B cell (primary cell): ENCODE results near the gene LIPI. TPM values are rescaled to one million over a fixed set of nuclear protein-coding genes. Genes with fewer than 3 reads are reported as not detected.

Source experiments
- ATAC-seq: fragments of 200-7000 bp; cut with Tn5 transposase; one replicate; pipeline ENCODE4 v1.10.0; 2021; ENCODE audit warnings: low read depth, mild to moderate bottlenecking, moderate number of reproducible peaks, moderate library complexity
- CTCF ChIA-PET: fragments of 350-600 bp; sonication (Branson Sonifier 250); formaldehyde crosslinking; loops from one replicate; lab custom pipeline; 2021; ENCODE audit warnings: antibody characterized with exemption, inconsistent platforms; lab: Charles Lee
- POLR2A ChIA-PET: fragments of 350-600 bp; sonication (Branson Sonifier 250); formaldehyde crosslinking; loops from one replicate; lab custom pipeline; 2021; ENCODE audit warnings: antibody characterized with exemption; lab: Charles Lee
- DNase-seq: peaks from one replicate; pipeline ENCODE4 v3.0.0; 2013
- H2AFZ ChIP-seq: 2 replicates; pipeline ENCODE4 v1.6.1; 2012; ENCODE audit warnings: mild to moderate bottlenecking, low read depth, low read length; ENCODE audit not compliant: insufficient read depth, poor library complexity, severe bottlenecking
- H3K27ac ChIP-seq, 2 donors: 1 replicate in 1 of 2; 2 replicates in 1 of 2; pipeline ENCODE4 v1.5.1; 2012 to 2013; ENCODE audit warnings: low read length in 2 of 2, mild to moderate bottlenecking in 2 of 2, moderate library complexity in 1 of 2
- H3K27me3 ChIP-seq, 4 experiments: fragments of 200-600 bp in 1 of 4; sonication (generic) in 1 of 4; replicated peaks in 1 of 4; 1 replicate in 2 of 4; 2 replicates in 2 of 4; pipeline versions ENCODE4 v1.6.1 to v1.7.0; 2013 to 2016; ENCODE audit warnings: low read length in 3 of 4, mild to moderate bottlenecking in 2 of 4, mixed read lengths in 1 of 4, moderate library complexity in 1 of 4; ENCODE audit not compliant: insufficient read depth in 4 of 4, control insufficient read depth in 3 of 4; ENCODE audit errors: control extremely low read depth in 1 of 4
- H3K36me3 ChIP-seq, 2 experiments: replicated peaks in 1 of 2; 1 replicate in 1 of 2; 2 replicates in 1 of 2; pipeline versions ENCODE4 v1.6.1 to v1.7.1; 2013; ENCODE audit warnings: low read length in 1 of 2; ENCODE audit not compliant: insufficient read depth in 2 of 2, control insufficient read depth in 1 of 2; ENCODE audit errors: control extremely low read depth in 1 of 2, extremely low read depth in 1 of 2
- H3K4me1 ChIP-seq, 2 donors: fragments of 200-600 bp in 1 of 2; sonication (generic) in 1 of 2; 1 replicate in 1 of 2; 2 replicates in 1 of 2; pipeline versions ENCODE4 v1.5.1 to v1.6.1; 2013 to 2017; ENCODE audit warnings: low read length in 2 of 2; ENCODE audit not compliant: control insufficient read depth in 2 of 2, insufficient read depth in 2 of 2
- H3K4me2 ChIP-seq: replicated peaks from 2 replicates; pipeline ENCODE3; 2012; ENCODE audit warnings: mild to moderate bottlenecking, low read depth, low read length; ENCODE audit not compliant: poor library complexity, severe bottlenecking
- H3K4me3 ChIP-seq, 5 experiments: fragments of 200-600 bp in 1 of 5; sonication (generic) in 1 of 5; 1 replicate in 3 of 5; 2 replicates in 2 of 5; pipeline versions ENCODE4 v1.5.1 to v1.7.0; 2011 to 2016; ENCODE audit warnings: low read length in 4 of 5, mild to moderate bottlenecking in 4 of 5, low read depth in 2 of 5, control low read depth in 1 of 5, moderate library complexity in 1 of 5; ENCODE audit not compliant: insufficient read depth in 1 of 5; ENCODE audit errors: control extremely low read depth in 1 of 5, extremely low read depth in 1 of 5
- H3K79me2 ChIP-seq: fragments of 200-600 bp; sonication (generic); one replicate; pipeline ENCODE4 v1.6.0; 2016; ENCODE audit warnings: low read length; ENCODE audit not compliant: control insufficient read depth, insufficient read depth
- H3K9ac ChIP-seq: fragments of 200-600 bp; sonication (generic); 2 replicates; pipeline ENCODE4 v1.6.1; 2017; ENCODE audit warnings: mild to moderate bottlenecking, low read length, moderate library complexity
- H3K9me3 ChIP-seq, 3 donors: one replicate each; pipeline versions ENCODE4 v1.6.1 to v1.7.1; 2013; ENCODE audit warnings: low read length in 2 of 3; ENCODE audit not compliant: control insufficient read depth in 2 of 3, insufficient read depth in 1 of 3; ENCODE audit errors: control extremely low read depth in 1 of 3
- H4K20me1 ChIP-seq: 2 replicates; pipeline ENCODE4 v1.6.0; 2012; ENCODE audit warnings: mild to moderate bottlenecking, low read length; ENCODE audit not compliant: insufficient read depth, control insufficient read depth, poor library complexity, severe bottlenecking
- H3K27ac Mint-ChIP-seq: one replicate; pipeline ENCODE4 v1.8.0; 2021; ENCODE audit warnings: mixed read lengths
- H3K27me3 Mint-ChIP-seq: one replicate; pipeline ENCODE4 v1.8.0; 2021; ENCODE audit warnings: mixed read lengths
- H3K4me1 Mint-ChIP-seq: one replicate; pipeline ENCODE4 v1.8.0; 2021; ENCODE audit warnings: mixed read lengths
- H3K4me3 Mint-ChIP-seq: one replicate; pipeline ENCODE4 v1.8.0; 2021; ENCODE audit warnings: mixed read lengths
- H3K9me3 Mint-ChIP-seq: one replicate; pipeline ENCODE4 v1.8.0; 2022; ENCODE audit warnings: mixed read lengths; ENCODE audit not compliant: insufficient read depth
- EZH2 ChIP-seq: IDR thresholded peaks from 2 replicates; pipeline ENCODE4 v1.6.1; 2012; ENCODE audit warnings: borderline replicate concordance, low read depth, mild to moderate bottlenecking, moderate library complexity, low read length; ENCODE audit not compliant: insufficient read depth, poor library complexity, severe bottlenecking
- WGBS: methylation state at CpG from one replicate; pipeline ENCODE4 v1.1.5; 2013; ENCODE audit warnings: missing lambda C conversion rate; ENCODE audit not compliant: insufficient coverage; 5-methylcytosine and 5-hydroxymethylcytosine counted together
- intact Hi-C: fragments of 100-400 bp; cut with micrococcal nuclease; formaldehyde crosslinking; loops from one replicate; pipeline ENCODE4 v1.10.0; 2022
- polyA plus RNA-seq: library from polyadenylated mRNA; depleted of rRNA; stranded (reverse); fragments of >200 nt; gene quantifications from 2 replicates; pipeline ENCODE4 v1.2.3, GENCODE V29; 2012
- total RNA-seq, 2 donors: library from RNA; stranded (reverse); fragments of 120-200 nt in 1 of 2; gene quantifications; 1 replicate in 1 of 2; 2 replicates in 1 of 2; pipeline versions ENCODE4 v1.2.3 to v1.2.4, GENCODE V29; 2013 to 2022
- TF ChIP-seq, protein P1 (sequence below): fragments of 200-600 bp; IDR thresholded peaks from one replicate; pipeline ENCODE4 v1.8.0; 2022; ENCODE audit warnings: antibody characterized with exemption, mild to moderate bottlenecking

The LIPI gene
- total and polyA plus RNA-seq, 2 donors (not counting 1 experiment from before 2014, with no cell fraction given) = not detected

DNA sequence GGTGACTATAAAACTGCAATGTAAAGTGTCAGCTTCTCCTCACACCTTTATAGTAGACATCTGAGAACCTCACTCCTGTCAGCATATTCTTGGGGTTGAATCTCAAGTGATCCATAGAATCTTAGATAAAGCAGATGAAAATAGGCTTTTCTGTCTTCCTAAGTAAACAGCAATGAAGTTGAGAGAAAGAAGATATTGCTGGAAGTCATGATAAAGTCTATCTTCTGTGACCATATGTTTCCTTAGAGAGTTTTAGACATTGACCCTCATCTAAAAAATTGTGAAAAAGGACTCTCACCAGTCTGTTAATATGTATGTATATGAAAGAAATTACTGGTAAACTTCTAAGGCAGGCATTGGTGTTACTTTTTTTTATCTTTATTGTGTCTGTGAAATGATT is 66.8 kb downstream of the LIPI start:
- no peak overlapping the region for H3K27ac Mint-ChIP-seq
- peaks cover 1% of the 10 kb centered on the region for H3K9me3 Mint-ChIP-seq
- Histone ChIP-seq H3K27me3 (no peaks in the 10 kb centered on the region), H3K36me3 (no peaks in the 10 kb centered on the region), H3K9ac (no peak overlapping the region), H3K9me3 (peaks cover 0 to 1% (median 0%) of the 10 kb centered on the region in 3 donors), H3K79me2 (no peaks in the 10 kb centered on the region), H3K27ac (no peak overlapping the region), H4K20me1 (no peaks in the 10 kb centered on the region), H3K4me3 (no peak overlapping the region), H2AFZ (no peak overlapping the region), H3K4me2 (no peak overlapping the region), H3K4me1 (no peaks in the 10 kb centered on the region)
- H3K4me1 Mint-ChIP-seq = no peaks in the 10 kb centered on the region
- DNase-seq (no peak), ATAC-seq (no peak)
- POLR2A ChIA-PET = no interaction called here
- no peak for TF ChIP-seq EZH2
- TF ChIP-seq, protein P1, sequence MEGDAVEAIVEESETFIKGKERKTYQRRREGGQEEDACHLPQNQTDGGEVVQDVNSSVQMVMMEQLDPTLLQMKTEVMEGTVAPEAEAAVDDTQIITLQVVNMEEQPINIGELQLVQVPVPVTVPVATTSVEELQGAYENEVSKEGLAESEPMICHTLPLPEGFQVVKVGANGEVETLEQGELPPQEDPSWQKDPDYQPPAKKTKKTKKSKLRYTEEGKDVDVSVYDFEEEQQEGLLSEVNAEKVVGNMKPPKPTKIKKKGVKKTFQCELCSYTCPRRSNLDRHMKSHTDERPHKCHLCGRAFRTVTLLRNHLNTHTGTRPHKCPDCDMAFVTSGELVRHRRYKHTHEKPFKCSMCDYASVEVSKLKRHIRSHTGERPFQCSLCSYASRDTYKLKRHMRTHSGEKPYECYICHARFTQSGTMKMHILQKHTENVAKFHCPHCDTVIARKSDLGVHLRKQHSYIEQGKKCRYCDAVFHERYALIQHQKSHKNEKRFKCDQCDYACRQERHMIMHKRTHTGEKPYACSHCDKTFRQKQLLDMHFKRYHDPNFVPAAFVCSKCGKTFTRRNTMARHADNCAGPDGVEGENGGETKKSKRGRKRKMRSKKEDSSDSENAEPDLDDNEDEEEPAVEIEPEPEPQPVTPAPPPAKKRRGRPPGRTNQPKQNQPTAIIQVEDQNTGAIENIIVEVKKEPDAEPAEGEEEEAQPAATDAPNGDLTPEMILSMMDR = no peak
- no peaks in the 10 kb centered on the region for H3K27me3 Mint-ChIP-seq
- H3K4me3 Mint-ChIP-seq = no peak overlapping the region
- intact Hi-C loops = no loop called here
- CTCF ChIA-PET = no interaction called here

- Histone ChIP-seq H3K36me3 (no peaks in the 10 kb centered on the region), H3K27me3 (no peaks in the 10 kb centered on the region), H3K4me1 (peaks cover 37 to 38% of the 10 kb centered on the region in 2 donors), H2AFZ (no peak overlapping the region), H3K27ac (no peak overlapping the region), H3K79me2 (no peaks in the 10 kb centered on the region), H3K4me3 (no peak overlapping the region), H3K4me2 (no peak overlapping the region), H3K9me3 (peaks cover 0 to 11% (median 0%) of the 10 kb centered on the region in 3 donors), H3K9ac (no peak overlapping the region), H4K20me1 (no peaks in the 10 kb centered on the region)
- ChIA-PET POLR2A (no interaction called here), CTCF (no interaction called here)
- 81% methylated on average over 6 of the region's 7 CpGs for WGBS
- peaks cover 2% of the 10 kb centered on the region for H3K9me3 Mint-ChIP-seq
- TF ChIP-seq, protein P1 = no peak
- no peak for TF ChIP-seq EZH2
- H3K4me1 Mint-ChIP-seq = peaks cover 44% of the 10 kb centered on the region
- intact Hi-C loops = no loop called here
- H3K27ac Mint-ChIP-seq = peak overlapping the region; percentile 28
- no peak for ATAC-seq
- DNase-seq = no peak
- no peak overlapping the region for H3K4me3 Mint-ChIP-seq
- H3K27me3 Mint-ChIP-seq = peaks cover 5% of the 10 kb centered on the region
These were observed 86.5 kb downstream of the LIPI start for GRCh38 chr21:14124266-14124665.
